Measurements from ENCODE around the gene TWIST2.

TWIST2 gene

DNA sequence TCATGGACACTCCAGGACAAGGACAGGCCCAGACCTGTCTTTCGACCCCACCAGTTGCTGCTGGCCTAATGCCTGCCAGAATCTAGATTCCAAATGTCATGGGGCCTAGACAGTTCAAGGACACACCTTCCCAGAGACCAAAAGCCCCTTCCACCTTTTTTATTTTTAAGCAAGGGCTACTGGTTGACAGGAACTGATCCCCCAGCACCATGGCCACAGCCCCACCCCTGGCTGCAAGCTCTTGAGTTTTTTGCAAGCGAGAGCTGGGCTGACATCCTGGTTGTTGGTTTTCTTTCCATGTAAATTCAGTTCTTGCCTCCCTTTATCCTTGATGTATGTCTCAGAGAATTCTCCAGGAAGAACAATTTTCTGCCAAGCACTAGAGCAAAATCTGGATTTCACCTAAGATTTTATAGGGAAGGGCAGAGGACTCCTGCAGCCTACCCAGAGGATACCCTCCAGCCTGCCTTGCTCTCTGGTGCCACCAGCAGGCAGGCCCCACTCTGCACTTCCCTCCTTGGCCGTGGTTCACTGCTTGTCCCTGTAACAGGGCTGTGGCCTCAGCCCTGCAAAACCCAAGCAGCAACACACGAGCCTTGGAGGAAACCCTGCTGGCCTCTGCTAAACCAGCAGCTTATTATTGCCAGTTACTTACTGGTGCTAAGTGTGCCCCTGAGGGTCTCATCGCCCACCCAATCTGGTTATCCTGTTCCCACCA is 97.7 kb downstream of the TWIST2 start:
- peak; percentile 54 for DNase-seq

GRCh38 chr2:238946318-238947242 is 98.7 kb downstream of the TWIST2 start:
- DNase-seq, result peak; percentile 28

DNA sequence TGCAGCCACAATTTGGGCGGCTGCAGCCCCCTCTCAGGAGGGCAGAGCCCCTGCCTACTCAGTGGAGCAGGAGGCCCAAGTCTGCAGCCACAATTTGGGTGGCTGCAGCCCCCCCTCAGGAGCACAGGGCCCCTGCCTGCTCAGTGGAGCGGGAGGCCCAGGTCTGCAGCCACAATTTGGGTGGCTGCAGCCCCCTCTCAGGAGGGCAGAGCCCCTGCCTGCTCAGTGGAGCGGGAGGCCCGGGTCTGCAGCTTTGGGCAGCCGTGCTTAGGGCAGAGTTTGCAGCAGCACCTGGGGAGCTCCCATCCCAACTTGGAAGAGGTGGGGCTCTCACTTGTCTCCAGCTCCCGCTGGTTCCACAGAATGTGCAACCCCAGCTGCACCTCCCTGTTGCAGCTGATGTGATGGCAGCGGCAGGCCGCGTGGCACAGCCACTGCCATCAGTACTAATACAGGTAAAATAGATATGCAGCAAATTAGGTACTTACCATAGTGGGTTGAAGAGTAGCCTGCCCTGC is 99.4 kb downstream of the TWIST2 start:
- peak; percentile 26 for DNase-seq

DNA sequence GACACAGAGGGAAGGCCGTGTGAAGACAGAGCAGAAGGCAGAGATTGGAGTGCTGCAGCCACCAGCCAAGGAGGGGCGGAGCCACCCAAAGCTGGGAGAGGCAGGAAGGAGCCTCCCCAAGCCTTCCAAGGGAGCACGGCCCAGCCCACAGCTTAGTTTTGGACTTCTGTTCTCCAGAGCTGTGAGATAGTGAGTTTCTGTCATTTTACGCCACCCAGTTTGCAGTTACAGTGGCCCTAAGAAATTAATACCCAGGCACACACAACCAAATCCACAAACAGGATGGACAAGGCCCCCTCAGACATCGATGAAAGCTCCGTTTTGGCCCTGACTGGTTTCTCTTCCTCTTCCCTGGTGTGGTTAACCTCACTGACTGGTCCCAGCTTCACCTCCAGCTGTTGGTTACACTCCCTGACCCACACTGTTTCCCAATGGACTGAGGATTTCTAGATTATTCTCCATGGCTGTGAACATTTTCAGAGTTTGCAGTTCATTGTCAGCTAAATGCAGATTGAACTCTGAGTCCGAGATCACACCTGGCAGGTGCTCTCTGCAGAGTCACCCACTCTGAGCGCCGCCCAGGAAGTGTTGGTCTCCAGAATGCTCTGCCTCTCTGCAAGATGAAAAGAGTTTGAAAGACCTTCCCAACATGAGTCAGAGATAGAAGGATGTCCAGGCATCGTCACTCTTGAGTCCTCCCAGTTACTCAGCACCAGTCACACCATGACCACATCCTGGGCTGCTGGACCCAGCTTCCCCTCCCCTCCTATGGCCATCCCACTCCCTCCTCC is 100.2 kb downstream of the TWIST2 start:
- peak; percentile 35 for DNase-seq

- DNase-seq, result peak; percentile 26
These were observed 101.1 kb downstream of the TWIST2 start for GRCh38 chr2:238948765-238949641.

GRCh38 chr2:238949710-238950345 is 101.9 kb downstream of the TWIST2 start:
- DNase-seq, result no peak

- no peak for DNase-seq
These were observed 102.7 kb downstream of the TWIST2 start for GRCh38 chr2:238950551-238950950.

DNA sequence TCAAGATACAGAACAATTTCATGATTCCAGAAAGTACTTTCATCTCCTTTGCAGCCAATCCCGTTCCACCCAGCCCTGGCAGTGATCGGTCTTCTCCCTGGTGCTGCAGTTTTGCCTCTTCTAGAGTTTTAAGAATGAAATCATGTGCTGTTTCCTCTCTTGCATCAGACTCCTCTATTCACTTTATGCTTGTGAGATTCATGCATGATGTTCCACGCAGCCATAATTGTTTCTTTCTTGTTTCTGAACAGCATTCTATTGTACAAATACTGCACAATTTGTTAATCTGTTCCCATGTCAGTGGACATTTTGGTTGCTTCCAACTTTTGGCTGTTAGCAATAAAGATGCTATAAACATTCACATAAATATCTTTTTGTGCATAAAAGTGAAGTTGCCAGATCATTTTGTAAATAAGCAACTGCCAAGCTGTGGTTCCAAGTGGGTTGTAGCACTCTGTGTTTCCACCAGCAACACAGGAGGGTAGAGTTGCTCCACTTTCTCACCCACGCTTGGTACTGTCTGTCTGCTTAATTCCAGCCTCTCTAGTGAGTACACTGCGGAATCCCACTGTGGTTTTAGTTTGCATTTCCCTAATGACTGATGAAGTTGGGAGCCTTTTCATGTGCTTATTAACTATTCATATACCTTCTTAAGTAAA is 104.5 kb downstream of the TWIST2 start:
- no peak for DNase-seq

GRCh38 chr2:238954841-238955591 is 107.1 kb downstream of the TWIST2 start:
- no peak for DNase-seq

GRCh38 chr2:238955648-238956531 is 108.0 kb downstream of the TWIST2 start:
- DNase-seq, result no peak

DNA sequence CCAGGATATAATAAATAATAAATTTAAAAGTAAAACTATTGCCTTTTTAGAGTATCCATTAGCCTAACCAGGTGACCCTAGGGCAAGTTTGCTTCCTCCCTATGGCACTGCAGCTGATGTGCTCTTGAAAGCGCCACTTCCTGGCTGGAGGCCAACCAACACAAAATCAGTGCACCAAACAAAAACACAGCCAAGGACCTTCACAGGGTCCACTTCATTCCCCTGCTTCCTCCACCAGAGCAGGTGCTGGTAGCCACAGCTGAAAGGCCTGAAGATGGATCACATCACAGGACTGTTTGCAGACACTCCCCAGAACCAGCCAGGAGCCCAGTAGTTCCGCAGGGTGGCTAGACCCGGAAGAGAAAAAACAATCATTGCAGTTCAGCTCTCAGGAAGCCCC is 108.8 kb downstream of the TWIST2 start:
- no peak for DNase-seq
